Ishikawa (cell line): ENCODE results near the gene ZNF800.

Source experiments
- CEBPB ChIP-seq: IDR thresholded peaks from 2 replicates; pipeline ENCODE4 v1.6.1; 2012
- CREB1 ChIP-seq: IDR thresholded peaks from 2 replicates; pipeline ENCODE4 v1.6.1; 2012; ENCODE audit warnings: low read depth
- EGR1 ChIP-seq: IDR thresholded peaks from 2 replicates; pipeline ENCODE4 v1.6.1; 2012
- EP300 ChIP-seq: IDR thresholded peaks from 2 replicates; pipeline ENCODE4 v1.6.1; 2012; ENCODE audit warnings: borderline replicate concordance
- FOXM1 ChIP-seq: IDR thresholded peaks from 2 replicates; pipeline ENCODE4 v1.6.1; 2012; ENCODE audit warnings: low read depth, borderline replicate concordance
- MAX ChIP-seq: IDR thresholded peaks from 2 replicates; pipeline ENCODE4 v1.6.1; 2012
- NFIC ChIP-seq: IDR thresholded peaks from 2 replicates; pipeline ENCODE4 v1.6.1; 2012
- RAD21 ChIP-seq: IDR thresholded peaks from 2 replicates; pipeline ENCODE4 v1.6.1; 2012; ENCODE audit warnings: low read depth
- REST ChIP-seq: IDR thresholded peaks from 2 replicates; pipeline ENCODE4 v1.6.1; 2012; ENCODE audit warnings: low read depth, mild to moderate bottlenecking
- TAF1 ChIP-seq: IDR thresholded peaks from 2 replicates; pipeline ENCODE4 v1.6.1; 2012; ENCODE audit warnings: low read depth, mild to moderate bottlenecking
- TCF12 ChIP-seq: IDR thresholded peaks from 2 replicates; pipeline ENCODE4 v1.6.1; 2012; ENCODE audit warnings: low read depth
- TEAD4 ChIP-seq: IDR thresholded peaks from 2 replicates; pipeline ENCODE4 v1.6.1; 2012
- YY1 ChIP-seq: IDR thresholded peaks from 2 replicates; pipeline ENCODE4 v1.6.1; 2012; ENCODE audit warnings: low read depth
- ZBTB7A ChIP-seq: IDR thresholded peaks from 2 replicates; pipeline ENCODE4 v1.6.1; 2012; ENCODE audit warnings: low read depth
- TF ChIP-seq, protein P1 (sequence below): IDR thresholded peaks from 2 replicates; pipeline ENCODE4 v1.6.1; 2012

Gene ZNF800

DNA sequence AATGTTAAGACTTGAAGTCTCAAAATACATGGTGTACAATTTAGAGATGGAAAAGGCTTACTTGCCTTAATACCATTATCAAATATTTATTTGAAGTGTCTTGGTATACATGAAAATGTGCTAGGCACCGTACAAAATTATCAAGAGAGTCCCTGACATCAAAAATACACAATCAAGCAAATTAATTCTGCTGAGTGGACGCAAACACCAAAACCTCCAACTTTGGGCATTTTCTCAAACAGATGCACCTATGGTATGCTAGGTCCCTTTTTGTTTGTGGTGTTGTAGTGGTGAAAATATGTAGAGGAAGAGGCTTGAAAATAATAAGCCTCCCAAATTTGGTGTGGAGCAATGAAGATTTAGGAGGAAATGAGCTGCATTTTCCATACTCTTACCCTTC is 24.8 kb downstream of the ZNF800 start:
- TF ChIP-seq YY1 (no peak), CREB1 (no peak), TEAD4 (no peak), REST (no peak), EP300 (no peak), ZBTB7A (no peak), RAD21 (no peak), TCF12 (no peak), TAF1 (no peak)
- TF ChIP-seq, protein P1, sequence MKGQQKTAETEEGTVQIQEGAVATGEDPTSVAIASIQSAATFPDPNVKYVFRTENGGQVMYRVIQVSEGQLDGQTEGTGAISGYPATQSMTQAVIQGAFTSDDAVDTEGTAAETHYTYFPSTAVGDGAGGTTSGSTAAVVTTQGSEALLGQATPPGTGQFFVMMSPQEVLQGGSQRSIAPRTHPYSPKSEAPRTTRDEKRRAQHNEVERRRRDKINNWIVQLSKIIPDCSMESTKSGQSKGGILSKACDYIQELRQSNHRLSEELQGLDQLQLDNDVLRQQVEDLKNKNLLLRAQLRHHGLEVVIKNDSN = no peak

DNA sequence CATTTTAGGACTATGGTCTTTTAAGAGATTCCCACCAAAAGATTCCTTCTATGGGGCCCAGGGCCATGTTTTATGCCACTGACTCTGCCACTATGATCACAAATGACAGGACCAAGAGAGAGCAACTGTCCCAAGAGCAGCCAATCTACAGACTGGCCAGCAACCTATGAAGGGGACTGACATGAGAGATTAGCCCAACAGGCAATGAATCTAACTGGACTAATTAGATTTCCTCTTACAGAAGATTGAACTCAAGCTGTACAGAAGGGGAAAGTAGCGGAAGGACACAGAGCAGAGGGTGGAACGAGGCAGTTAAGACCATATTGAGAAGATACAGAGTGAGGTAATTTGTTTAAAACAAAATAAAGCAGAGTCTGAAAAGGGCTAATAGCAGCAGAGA is 25.8 kb downstream of the ZNF800 start:
- TF ChIP-seq NFIC (no peak), YY1 (no peak), REST (no peak), CREB1 (no peak), CEBPB (no peak), TEAD4 (no peak), ZBTB7A (no peak), EGR1 (no peak)

GRCh38 chr7:127365957-127366315 is 26.6 kb downstream of the ZNF800 start:
- TF ChIP-seq, protein P1 = no peak
- no peak for TF ChIP-seq TCF12
- no peak for TF ChIP-seq CEBPB
- no peak for TF ChIP-seq CREB1
- TF ChIP-seq EGR1 = no peak
- no peak for TF ChIP-seq REST
- TF ChIP-seq FOXM1 = no peak
- TF ChIP-seq EP300 = no peak
- TF ChIP-seq ZBTB7A = no peak
- TF ChIP-seq TEAD4 = no peak
- TF ChIP-seq TAF1 = no peak
- TF ChIP-seq NFIC = no peak
- TF ChIP-seq RAD21 = no peak
- no peak for TF ChIP-seq MAX
- no peak for TF ChIP-seq YY1

DNA sequence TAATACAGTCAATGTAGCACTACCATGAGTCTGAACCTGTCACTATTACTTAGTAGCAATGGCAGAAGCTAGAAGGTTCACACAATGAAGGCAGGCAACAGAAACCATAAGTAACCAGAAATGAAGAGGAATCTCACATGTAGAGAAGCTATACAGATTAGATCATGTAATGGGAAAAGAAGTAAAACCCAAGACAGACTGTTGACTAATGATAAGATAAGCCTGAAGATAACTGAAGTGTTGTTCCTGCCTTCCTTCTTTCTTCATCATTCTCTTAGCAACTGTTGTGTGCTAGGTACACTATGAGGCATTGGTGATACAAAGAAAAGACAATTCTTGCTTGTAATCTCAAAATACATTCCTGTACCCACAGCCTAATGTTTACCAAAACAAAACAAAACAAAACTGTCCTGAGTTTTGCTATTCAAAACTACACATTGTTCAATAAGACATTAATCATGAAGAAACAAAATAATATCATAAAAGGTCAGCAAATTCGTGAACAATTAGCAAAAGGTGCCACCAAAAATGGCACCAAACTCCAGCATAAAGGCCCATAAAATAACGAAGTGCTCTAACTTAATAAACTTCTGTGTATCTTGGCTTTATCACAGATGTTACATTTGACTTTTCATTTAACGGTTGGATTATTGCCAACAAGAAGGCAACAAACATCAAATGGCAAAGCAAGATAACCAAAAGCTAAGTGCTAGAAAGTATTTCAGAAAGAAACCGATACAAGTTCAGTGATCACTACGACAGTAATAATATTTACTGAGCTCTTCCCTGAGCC is 27.1 kb downstream of the ZNF800 start:
- TF ChIP-seq CEBPB (no peak), REST (no peak), YY1 (no peak), FOXM1 (no peak), RAD21 (no peak), TCF12 (no peak), ZBTB7A (no peak), EGR1 (no peak), TEAD4 (no peak), NFIC (no peak), MAX (no peak), TAF1 (no peak), EP300 (no peak)
- TF ChIP-seq, protein P1 = no peak
